Keratinocyte (primary cell): Measurements from ENCODE around the gene CABLES2. TPM values are rescaled to one million over a fixed set of nuclear protein-coding genes. Genes with fewer than 3 reads are reported as not detected.

Experiments used
- DNase-seq: peaks from one replicate; pipeline ENCODE4 v3.0.0-alpha.2; 2011; ENCODE audit warnings: low read depth, missing footprints, low spot score
- FAIRE-seq: peaks from 2 replicates; lab custom pipeline; 2011; peaks lifted over from hg19 to GRCh38; lab: Jason Lieb, UNC
- H2AFZ ChIP-seq: 2 replicates; pipeline ENCODE4 v1.6.0; 2012; ENCODE audit warnings: low read length, control low read depth, inconsistent platforms; ENCODE audit not compliant: control insufficient read depth
- H3K27ac ChIP-seq: 2 replicates; pipeline ENCODE4 v1.5.1; 2011; ENCODE audit warnings: low read length; ENCODE audit not compliant: control insufficient read depth, insufficient read depth
- H3K27me3 ChIP-seq: 3 replicates; pipeline ENCODE4 v1.6.0; 2011; ENCODE audit warnings: low read length; ENCODE audit not compliant: control insufficient read depth, insufficient read depth; ENCODE audit errors: extremely low read depth
- H3K36me3 ChIP-seq, 2 experiments: 2 replicates in 1 of 2; 3 replicates in 1 of 2; pipeline ENCODE4 v1.5.1; 2011; ENCODE audit warnings: low read length in 2 of 2, mild to moderate bottlenecking in 1 of 2; ENCODE audit not compliant: control insufficient read depth in 2 of 2, insufficient read depth in 2 of 2; ENCODE audit errors: extremely low read depth in 1 of 2
- H3K4me1 ChIP-seq: 3 replicates; pipeline ENCODE4 v1.5.1; 2011; ENCODE audit warnings: low read length; ENCODE audit not compliant: control insufficient read depth, insufficient read depth; ENCODE audit errors: extremely low read depth
- H3K4me2 ChIP-seq: 3 replicates; pipeline ENCODE4 v1.6.0; 2011; ENCODE audit warnings: low read depth, low read length; ENCODE audit not compliant: control insufficient read depth, insufficient read depth; ENCODE audit errors: extremely low read depth
- H3K4me3 ChIP-seq, 3 experiments: fragments of 200-600 bp in 1 of 3; sonication (generic) in 1 of 3; 2 replicates in 2 of 3; 3 replicates in 1 of 3; pipeline ENCODE4 v1.5.1; 2011 to 2016; ENCODE audit warnings: low read length in 3 of 3, mild to moderate bottlenecking in 3 of 3, control low read depth in 2 of 3, inconsistent platforms in 1 of 3, low read depth in 1 of 3, mixed read lengths in 1 of 3, mixed run types in 1 of 3, moderate library complexity in 1 of 3; ENCODE audit not compliant: control insufficient read depth in 2 of 3, insufficient read depth in 2 of 3; ENCODE audit errors: extremely low read depth in 1 of 3
- H3K79me2 ChIP-seq: 2 replicates; pipeline ENCODE4 v1.6.0; 2012; ENCODE audit warnings: low read length; ENCODE audit not compliant: control insufficient read depth, insufficient read depth
- H3K9ac ChIP-seq: 3 replicates; pipeline ENCODE4 v1.6.0; 2011; ENCODE audit warnings: low read length; ENCODE audit not compliant: control insufficient read depth, insufficient read depth; ENCODE audit errors: extremely low read depth
- H3K9me1 ChIP-seq: 3 replicates; pipeline ENCODE4 v1.6.0; 2011; ENCODE audit warnings: low read length; ENCODE audit not compliant: control insufficient read depth, insufficient read depth; ENCODE audit errors: extremely low read depth
- H3K9me3 ChIP-seq: 2 replicates; pipeline ENCODE4 v1.5.1; 2012; ENCODE audit warnings: low read depth, low read length; ENCODE audit not compliant: control insufficient read depth
- H4K20me1 ChIP-seq: 3 replicates; pipeline ENCODE4 v1.6.0; 2011; ENCODE audit warnings: low read length; ENCODE audit not compliant: control insufficient read depth, insufficient read depth; ENCODE audit errors: extremely low read depth
- CTCF ChIP-seq, 3 experiments: IDR thresholded peaks in 1 of 3; conservative IDR thresholded peaks in 1 of 3; optimal IDR thresholded peaks in 1 of 3; 2 replicates in 2 of 3; 3 replicates in 1 of 3; pipeline versions ENCODE3 to v1.5.1; 2011; ENCODE audit warnings: low read length in 3 of 3, mild to moderate bottlenecking in 3 of 3, moderate library complexity in 2 of 3, control low read depth in 1 of 3, inconsistent platforms in 1 of 3; ENCODE audit not compliant: insufficient read depth in 2 of 3; ENCODE audit errors: extremely low read depth in 1 of 3
- EZH2 ChIP-seq: IDR thresholded peaks from one replicate; pipeline ENCODE4 v1.6.1; 2012; ENCODE audit warnings: inconsistent platforms, mild to moderate bottlenecking, low read length, moderate library complexity
- dilution Hi-C: fragments of 300-500 bp; cut with MboI; formaldehyde crosslinking; loops from one replicate; pipeline ENCODE4 v1.7.0; 2020; ENCODE audit warnings: low sequenced_read_pairs; ENCODE audit not compliant: extremely low pct_ligation_motif_present
- polyA plus RNA-seq, 5 experiments: library from polyadenylated mRNA; depleted of rRNA in 3 of 5; stranded (reverse) in 3 of 5; stranded (forward) in 1 of 5; unstranded in 1 of 5; fragments of >200 nt; gene quantifications; 1 replicate in 1 of 5; 2 replicates in 3 of 5; 3 replicates in 1 of 5; pipeline versions ENCODE4 v1.2.1 to v1.2.3, GENCODE V29; 2011 to 2012; ENCODE audit warnings: missing spikeins in 2 of 5, low read depth in 1 of 5, low replicate concordance in 1 of 5

The CABLES2 gene
- polyA plus RNA-seq, 1 donor (not counting 4 experiments of a cell fraction or from before 2014, with no cell fraction given) = 2.2 TPM

GRCh38 chr20:62452475-62453095 is 45.5 kb upstream of the CABLES2 start:
- H3K27ac ChIP-seq = no peak overlapping the region
- H3K9ac ChIP-seq = no peak overlapping the region
- no peaks in the 10 kb centered on the region for H3K9me3 ChIP-seq
- no peaks in the 10 kb centered on the region for H3K9me1 ChIP-seq
- no peak for FAIRE-seq
- dilution Hi-C loops = no loop called here
- H3K4me2 ChIP-seq = no peak overlapping the region
- H4K20me1 ChIP-seq = no peaks in the 10 kb centered on the region
- no peak overlapping the region for H2AFZ ChIP-seq
- no peaks in the 10 kb centered on the region for H3K4me1 ChIP-seq
- H3K27me3 ChIP-seq = peaks cover 10% of the 10 kb centered on the region
- no peak for DNase-seq
- no peaks in the 10 kb centered on the region for H3K36me3 ChIP-seq
- no peaks in the 10 kb centered on the region for H3K79me2 ChIP-seq
- TF ChIP-seq CTCF (optimal IDR thresholded peaks at IDR 0.05 in 1 of 3, IDR thresholded peaks at IDR 0.05 in 1 of 3, conservative IDR thresholded peaks at IDR 0.05 in 1 of 3; ENCODE audit: extremely low read depth in 1 of 3, insufficient read depth in 2 of 3, low read length in 3 of 3) = no peak
- H3K4me3 ChIP-seq = no peak overlapping the region

GRCh38 chr20:62451970-62452369 is 44.9 kb upstream of the CABLES2 start:
- H3K4me3 ChIP-seq = no peak overlapping the region
- FAIRE-seq = no peak
- dilution Hi-C loops = no loop called here

More at GRCh38 chr20:62451970-62452369, 44.9 kb upstream of the CABLES2 start:
- TF ChIP-seq CTCF (optimal IDR thresholded peaks at IDR 0.05 in 1 of 3, IDR thresholded peaks at IDR 0.05 in 1 of 3, conservative IDR thresholded peaks at IDR 0.05 in 1 of 3; ENCODE audit: extremely low read depth in 1 of 3, insufficient read depth in 2 of 3, low read length in 3 of 3) (no peak), EZH2 (no peak)
- Histone ChIP-seq H3K9me3 (no peaks in the 10 kb centered on the region), H3K4me1 (no peaks in the 10 kb centered on the region), H3K4me2 (no peak overlapping the region), H3K9ac (no peak overlapping the region), H3K27ac (no peak overlapping the region), H3K9me1 (no peaks in the 10 kb centered on the region), H4K20me1 (no peaks in the 10 kb centered on the region), H3K79me2 (no peaks in the 10 kb centered on the region), H3K36me3 (no peaks in the 10 kb centered on the region), H3K27me3 (peaks cover 11% of the 10 kb centered on the region), H2AFZ (no peak overlapping the region)
- DNase-seq = no peak
